RPMI8226 (cell line): ENCODE data around the gene TUBB2B.

Source experiments
- DNase-seq: peaks from one replicate; pipeline ENCODE4 v3.0.0-alpha.2; 2015

The TUBB2B gene

GRCh38 chr6:3227363-3228045 lies at the start of gene TUBB2B:
Gene TUBB2B (minus strand): TSS chr6:3227653. CDS start chr6:3227543, 110 bp downstream.
- DNase-seq, result peak; percentile 93

- DNase-seq, result no peak
Measured at GRCh38 chr6:3277251-3277650, 49.8 kb upstream of the TUBB2B start.

GRCh38 chr6:3276174-3277167 lies 49.0 kb upstream of the TUBB2B start:
- DNase-seq, result no peak

GRCh38 chr6:3273707-3274521 lies 46.5 kb upstream of the TUBB2B start:
- no peak for DNase-seq

GRCh38 chr6:3272911-3273547 lies 45.6 kb upstream of the TUBB2B start:
- DNase-seq, result no peak

- DNase-seq, result no peak
Measured at GRCh38 chr6:3271756-3272155, 44.3 kb upstream of the TUBB2B start.

GRCh38 chr6:3270258-3270657 lies 42.8 kb upstream of the TUBB2B start:
- no peak for DNase-seq

GRCh38 chr6:3269281-3269975 lies 42.0 kb upstream of the TUBB2B start:
- DNase-seq, result no peak

GRCh38 chr6:3268680-3269079 lies 41.2 kb upstream of the TUBB2B start:
- no peak for DNase-seq

- DNase-seq, result no peak
Measured at GRCh38 chr6:3267162-3267561, 39.7 kb upstream of the TUBB2B start.

GRCh38 chr6:3266170-3266569 lies 38.7 kb upstream of the TUBB2B start:
- DNase-seq, result no peak

GRCh38 chr6:3265671-3266070 lies 38.2 kb upstream of the TUBB2B start:
- DNase-seq, result no peak

- DNase-seq, result no peak
Measured at GRCh38 chr6:3264356-3264755, 36.9 kb upstream of the TUBB2B start.

- DNase-seq, result no peak
Measured at GRCh38 chr6:3263096-3263495, 35.6 kb upstream of the TUBB2B start.

- no peak for DNase-seq
Measured at GRCh38 chr6:3261921-3262320, 34.5 kb upstream of the TUBB2B start.

- DNase-seq, result no peak
Measured at GRCh38 chr6:3261518-3261820, 34.0 kb upstream of the TUBB2B start.

GRCh38 chr6:3260772-3261517 lies 33.5 kb upstream of the TUBB2B start:
- no peak for DNase-seq

- DNase-seq, result peak; percentile 65
Measured at GRCh38 chr6:3260296-3260695, 32.8 kb upstream of the TUBB2B start.

- peak; percentile 77 for DNase-seq
Measured at GRCh38 chr6:3259491-3259958, 32.1 kb upstream of the TUBB2B start.

- peak; percentile 97 for DNase-seq
Measured at GRCh38 chr6:3258720-3259490, 31.5 kb upstream of the TUBB2B start, which contains the start of gene PSMG4. Gene PSMG4 (plus strand): TSS chr6:3258947. CDS start chr6:3259023, 76 bp downstream.
